ENCODE data around the gene HOXC11. TPM values are rescaled to one million over a fixed set of nuclear protein-coding genes. Genes with fewer than 3 reads are reported as not detected.

Gene HOXC11
- total RNA-seq, 4 donors from 2014 or later: not detected

- no peaks in the 10 kb centered on the region for H3K36me3 ChIP-seq
- TF ChIP-seq, protein P1, sequence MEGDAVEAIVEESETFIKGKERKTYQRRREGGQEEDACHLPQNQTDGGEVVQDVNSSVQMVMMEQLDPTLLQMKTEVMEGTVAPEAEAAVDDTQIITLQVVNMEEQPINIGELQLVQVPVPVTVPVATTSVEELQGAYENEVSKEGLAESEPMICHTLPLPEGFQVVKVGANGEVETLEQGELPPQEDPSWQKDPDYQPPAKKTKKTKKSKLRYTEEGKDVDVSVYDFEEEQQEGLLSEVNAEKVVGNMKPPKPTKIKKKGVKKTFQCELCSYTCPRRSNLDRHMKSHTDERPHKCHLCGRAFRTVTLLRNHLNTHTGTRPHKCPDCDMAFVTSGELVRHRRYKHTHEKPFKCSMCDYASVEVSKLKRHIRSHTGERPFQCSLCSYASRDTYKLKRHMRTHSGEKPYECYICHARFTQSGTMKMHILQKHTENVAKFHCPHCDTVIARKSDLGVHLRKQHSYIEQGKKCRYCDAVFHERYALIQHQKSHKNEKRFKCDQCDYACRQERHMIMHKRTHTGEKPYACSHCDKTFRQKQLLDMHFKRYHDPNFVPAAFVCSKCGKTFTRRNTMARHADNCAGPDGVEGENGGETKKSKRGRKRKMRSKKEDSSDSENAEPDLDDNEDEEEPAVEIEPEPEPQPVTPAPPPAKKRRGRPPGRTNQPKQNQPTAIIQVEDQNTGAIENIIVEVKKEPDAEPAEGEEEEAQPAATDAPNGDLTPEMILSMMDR (IDR thresholded peaks at IDR 0.05): no peak
- no peak for TF ChIP-seq POLR2A (IDR thresholded peaks at IDR 0.05)
- intact Hi-C loops (cut with DNase I): no loop called here
- no peaks in the 10 kb centered on the region for H3K9me3 ChIP-seq
- peaks cover 18 to 47% (median 20%) of the 10 kb centered on the region in 3 donors for H3K4me1 ChIP-seq
- H3K27me3 ChIP-seq: peaks cover 44 to 100% (median 92%) of the 10 kb centered on the region in 4 donors
- no peak overlapping the region for H3K4me3 ChIP-seq
- DNase-seq: no peak
- no peak overlapping the region for H3K27ac ChIP-seq
- WGBS, 2 donors: 32 to 38% methylated on average over 18 to 20 of the region's 21 CpGs
Measured at GRCh38 chr12:53986686-53987483, 14.0 kb downstream of the HOXC11 start.

GRCh38 chr12:53987787-53988230, 14.9 kb downstream of the HOXC11 start:
- intact Hi-C loops (cut with DNase I): no loop called here
- Histone ChIP-seq H3K4me3 (no peak overlapping the region), H3K4me1 (peaks cover 18 to 47% (median 20%) of the 10 kb centered on the region in 3 donors), H3K9me3 (no peaks in the 10 kb centered on the region), H3K27ac (no peak overlapping the region), H3K36me3 (no peaks in the 10 kb centered on the region), H3K27me3 (peaks cover 38 to 100% (median 90%) of the 10 kb centered on the region in 4 donors)
- no peak for TF ChIP-seq POLR2A (IDR thresholded peaks at IDR 0.05)
- TF ChIP-seq, protein P1 (IDR thresholded peaks at IDR 0.05): no peak
- no peak for DNase-seq
- 5 to 6% methylated on average over 4 of the region's 4 CpGs for WGBS, 2 donors

DNA sequence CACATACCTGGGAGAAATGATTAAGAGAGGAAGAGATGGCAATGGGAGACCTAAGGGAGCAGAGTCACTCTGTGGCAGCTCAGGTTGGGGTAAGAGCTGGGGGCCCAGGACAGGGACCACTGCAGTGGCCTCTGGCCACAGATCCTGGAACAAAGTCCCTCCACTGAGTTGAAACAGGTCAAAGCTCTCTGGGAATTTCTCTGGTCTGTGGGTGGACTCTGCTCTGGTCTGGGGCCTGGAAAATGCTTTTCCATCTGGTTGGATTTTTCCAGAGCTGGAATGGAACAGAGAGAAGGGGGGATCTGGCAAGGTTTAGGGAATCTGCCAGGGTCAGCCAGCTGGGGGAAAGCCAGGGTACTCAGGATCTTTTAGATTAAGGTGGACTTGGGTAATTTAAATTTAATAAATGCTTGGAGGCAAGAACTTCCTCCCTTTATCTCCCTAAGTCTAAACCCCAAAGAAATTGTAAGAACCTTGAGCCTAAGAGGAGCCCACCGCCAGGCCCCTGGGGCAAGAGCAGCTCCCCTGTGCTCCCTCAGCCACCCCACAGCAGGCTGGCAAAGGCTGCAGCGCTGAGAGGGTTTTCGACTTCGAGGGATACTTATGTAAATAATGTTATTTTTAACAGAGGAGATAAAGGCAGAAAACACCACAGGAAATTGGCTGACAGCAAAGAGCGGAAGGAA, 15.8 kb downstream of the HOXC11 start:
- no peaks in the 10 kb centered on the region for H3K9me3 ChIP-seq
- no peak overlapping the region for H3K27ac ChIP-seq
- intact Hi-C loops (cut with DNase I): no loop called here
- no peaks in the 10 kb centered on the region for H3K36me3 ChIP-seq
- peaks cover 36 to 100% (median 89%) of the 10 kb centered on the region in 4 donors for H3K27me3 ChIP-seq
- no peak for DNase-seq
- 13 to 24% methylated on average over 4 to 5 of the region's 5 CpGs for WGBS, 2 donors
- no peak for TF ChIP-seq POLR2A (IDR thresholded peaks at IDR 0.05)
- TF ChIP-seq, protein P1 (IDR thresholded peaks at IDR 0.05): no peak
- H3K4me3 ChIP-seq: no peak overlapping the region
- H3K4me1 ChIP-seq: peaks cover 18 to 45% (median 20%) of the 10 kb centered on the region in 3 donors

GRCh38 chr12:53989227-53990113, 16.5 kb downstream of the HOXC11 start:
- H3K4me1 ChIP-seq: peaks cover 22 to 44% (median 22%) of the 10 kb centered on the region in 3 donors
- peaks cover 42 to 100% (median 90%) of the 10 kb centered on the region in 4 donors for H3K27me3 ChIP-seq
- H3K4me3 ChIP-seq: no peak overlapping the region
- DNase-seq: no peak
- no peak overlapping the region for H3K27ac ChIP-seq
- H3K9me3 ChIP-seq: no peaks in the 10 kb centered on the region
- no peak for TF ChIP-seq POLR2A (IDR thresholded peaks at IDR 0.05)
- TF ChIP-seq, protein P1 (IDR thresholded peaks at IDR 0.05): peak in 4 of 6 experiments; percentile 16 to 45 (median 22)
- intact Hi-C loops (cut with DNase I): no loop called here
- 7% methylated on average over 28 of the region's 28 CpGs for WGBS, 2 donors
- no peaks in the 10 kb centered on the region for H3K36me3 ChIP-seq

All from esophagus squamous epithelium (tissue), 5 donors.